GM21723 (cell line): ENCODE data around the gene USP53.
"Not testable (repeated sequence)": the region's sequence is repeated elsewhere in the genome, so short reads cannot be mapped to it uniquely, and the experiment has no call there.

Experiments
- ATAC-seq: cut with Tn5 transposase; IDR thresholded peaks from one replicate; pipeline ENCODE4 v1.9.1; 2021; ENCODE audit warnings: mild to moderate bottlenecking, moderate library complexity; ENCODE audit not compliant: unreplicated experiment

Gene USP53

GRCh38 chr4:119212234-119212963 is at the start of gene USP53:
TSS of gene USP53 (plus strand) at chr4:119212713. CDS start at chr4:119239760, 27,047 bp downstream.
- peak; percentile 93 for ATAC-seq

- no peak for ATAC-seq
Measured at GRCh38 chr4:119165767-119166166, 46.7 kb upstream of the USP53 start.

- ATAC-seq: no peak
Measured at GRCh38 chr4:119170195-119170594, 42.3 kb upstream of the USP53 start.

- ATAC-seq: no peak
Measured at GRCh38 chr4:119172223-119172622, 40.3 kb upstream of the USP53 start.

GRCh38 chr4:119173729-119174361 is 38.7 kb upstream of the USP53 start:
- not testable (repeated sequence) for ATAC-seq

- no peak for ATAC-seq
Measured at GRCh38 chr4:119179011-119179410, 33.5 kb upstream of the USP53 start.

GRCh38 chr4:119184128-119184527 is 28.4 kb upstream of the USP53 start:
- no peak for ATAC-seq

GRCh38 chr4:119189638-119190037 is 22.9 kb upstream of the USP53 start:
- ATAC-seq: no peak

GRCh38 chr4:119190354-119190753 is 22.2 kb upstream of the USP53 start:
- ATAC-seq: no peak

GRCh38 chr4:119191505-119191904 is 21.0 kb upstream of the USP53 start:
- ATAC-seq: no peak

GRCh38 chr4:119197772-119198212 is 14.7 kb upstream of the USP53 start:
- ATAC-seq: no peak

GRCh38 chr4:119204916-119205315 is 7.6 kb upstream of the USP53 start:
- ATAC-seq: no peak

GRCh38 chr4:119205690-119206089 is 6.8 kb upstream of the USP53 start:
- ATAC-seq: no peak

GRCh38 chr4:119206178-119206577 is 6.3 kb upstream of the USP53 start:
- no peak for ATAC-seq

GRCh38 chr4:119207051-119207450 is 5.5 kb upstream of the USP53 start:
- no peak for ATAC-seq

- ATAC-seq: no peak
Measured at GRCh38 chr4:119209077-119209476, 3.4 kb upstream of the USP53 start.

GRCh38 chr4:119209586-119209985 is 2.9 kb upstream of the USP53 start:
- ATAC-seq: no peak

- ATAC-seq: no peak
Measured at GRCh38 chr4:119210775-119211174, 1.7 kb upstream of the USP53 start.

- peak; percentile 15 for ATAC-seq
Measured at GRCh38 chr4:119211867-119212233, 663 bp upstream of the USP53 start.

GRCh38 chr4:119212964-119213606 is 572 bp downstream of the USP53 start:
- ATAC-seq: peak; percentile 71

GRCh38 chr4:119218093-119218492 is 5.6 kb downstream of the USP53 start:
- no peak for ATAC-seq

- no peak for ATAC-seq
Measured at GRCh38 chr4:119221412-119221811, 8.9 kb downstream of the USP53 start.
